ENCODE measurements around the gene PHF3.

The PHF3 gene

DNA sequence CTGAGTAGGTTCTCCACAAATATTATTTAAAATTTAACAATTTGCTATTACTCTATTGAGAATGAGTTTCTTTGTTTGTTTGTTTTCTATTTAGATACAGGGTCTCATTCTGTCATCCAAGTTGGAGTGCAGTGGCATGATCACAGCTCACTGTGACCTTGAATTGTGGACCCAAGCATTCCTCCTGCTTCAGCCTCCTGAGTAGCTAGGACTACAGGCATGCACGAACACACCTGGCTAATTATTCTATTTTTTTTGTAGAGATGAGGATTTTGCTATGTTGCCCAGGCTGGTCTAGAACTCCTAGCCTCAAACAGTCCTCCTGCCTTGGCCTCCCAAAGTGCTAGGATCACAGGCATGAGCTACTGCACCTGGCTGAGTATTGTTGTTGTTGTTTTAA is 122.2 kb downstream of the PHF3 start:
- DNase-seq (ENCODE audit: low read depth), result no peak
- TF ChIP-seq, protein P1, sequence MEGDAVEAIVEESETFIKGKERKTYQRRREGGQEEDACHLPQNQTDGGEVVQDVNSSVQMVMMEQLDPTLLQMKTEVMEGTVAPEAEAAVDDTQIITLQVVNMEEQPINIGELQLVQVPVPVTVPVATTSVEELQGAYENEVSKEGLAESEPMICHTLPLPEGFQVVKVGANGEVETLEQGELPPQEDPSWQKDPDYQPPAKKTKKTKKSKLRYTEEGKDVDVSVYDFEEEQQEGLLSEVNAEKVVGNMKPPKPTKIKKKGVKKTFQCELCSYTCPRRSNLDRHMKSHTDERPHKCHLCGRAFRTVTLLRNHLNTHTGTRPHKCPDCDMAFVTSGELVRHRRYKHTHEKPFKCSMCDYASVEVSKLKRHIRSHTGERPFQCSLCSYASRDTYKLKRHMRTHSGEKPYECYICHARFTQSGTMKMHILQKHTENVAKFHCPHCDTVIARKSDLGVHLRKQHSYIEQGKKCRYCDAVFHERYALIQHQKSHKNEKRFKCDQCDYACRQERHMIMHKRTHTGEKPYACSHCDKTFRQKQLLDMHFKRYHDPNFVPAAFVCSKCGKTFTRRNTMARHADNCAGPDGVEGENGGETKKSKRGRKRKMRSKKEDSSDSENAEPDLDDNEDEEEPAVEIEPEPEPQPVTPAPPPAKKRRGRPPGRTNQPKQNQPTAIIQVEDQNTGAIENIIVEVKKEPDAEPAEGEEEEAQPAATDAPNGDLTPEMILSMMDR (IDR thresholded peaks at IDR 0.05; ENCODE audit: insufficient read depth, low read depth, low read length, missing control alignments), result no peak

DNA sequence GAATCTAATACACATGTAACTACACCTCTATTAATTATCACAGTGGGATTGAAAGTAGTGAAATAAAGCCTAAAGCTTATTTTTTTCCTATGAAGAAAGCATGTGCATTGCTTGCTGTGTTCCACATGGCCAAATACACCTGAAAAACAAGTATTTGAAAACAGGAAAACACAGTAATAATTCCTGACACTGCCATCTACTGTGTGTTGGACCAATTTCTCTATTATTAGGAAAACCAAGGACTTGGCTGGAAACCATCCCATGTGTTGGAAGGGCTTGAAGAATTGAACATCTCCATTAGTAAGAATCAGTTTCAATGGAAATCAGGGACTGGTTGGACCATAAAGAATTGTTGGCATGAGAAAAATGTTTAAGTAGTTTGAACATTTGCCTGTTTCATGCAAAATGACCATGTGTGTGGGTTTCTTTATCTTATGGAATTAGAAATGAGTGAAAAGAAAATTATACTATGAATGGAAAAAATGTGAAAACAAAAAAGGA is 124.1 kb downstream of the PHF3 start:
- H3K4me3 ChIP-seq (ENCODE audit: low read depth, low read length), result no peak overlapping the region
- no peak for DNase-seq (ENCODE audit: low read depth)

More for the DNA sequence above, 122.2 kb downstream of the PHF3 start:
- no peak overlapping the region for H3K4me3 ChIP-seq (ENCODE audit: low read depth, low read length)

DNA sequence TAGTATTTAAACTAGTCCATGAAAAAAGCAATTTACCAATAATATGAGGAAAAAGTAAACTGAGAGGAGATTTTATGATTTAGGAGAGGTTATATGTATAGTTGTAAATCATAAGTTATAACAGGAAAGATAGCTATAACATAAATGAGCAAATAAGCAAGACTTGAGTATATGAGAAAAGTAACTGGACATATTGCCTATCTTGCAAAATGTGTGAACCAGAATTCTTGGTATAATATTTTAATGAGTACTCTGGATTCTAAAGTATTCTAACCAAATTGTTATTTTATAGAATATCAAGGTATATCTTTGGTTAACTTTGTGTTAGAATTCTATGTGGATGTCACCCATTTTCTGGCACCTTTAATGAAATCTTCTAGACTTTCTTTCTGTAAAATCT is 124.6 kb downstream of the PHF3 start:
- no peak overlapping the region for H3K4me3 ChIP-seq (ENCODE audit: low read depth, low read length)
- no peak for DNase-seq (ENCODE audit: low read depth)
- TF ChIP-seq, protein P1 (IDR thresholded peaks at IDR 0.05; ENCODE audit: insufficient read depth, low read depth, low read length, missing control alignments), result no peak

More for the DNA sequence above, 124.1 kb downstream of the PHF3 start:
- TF ChIP-seq, protein P1 (IDR thresholded peaks at IDR 0.05; ENCODE audit: insufficient read depth, low read depth, low read length, missing control alignments), result no peak

DNA sequence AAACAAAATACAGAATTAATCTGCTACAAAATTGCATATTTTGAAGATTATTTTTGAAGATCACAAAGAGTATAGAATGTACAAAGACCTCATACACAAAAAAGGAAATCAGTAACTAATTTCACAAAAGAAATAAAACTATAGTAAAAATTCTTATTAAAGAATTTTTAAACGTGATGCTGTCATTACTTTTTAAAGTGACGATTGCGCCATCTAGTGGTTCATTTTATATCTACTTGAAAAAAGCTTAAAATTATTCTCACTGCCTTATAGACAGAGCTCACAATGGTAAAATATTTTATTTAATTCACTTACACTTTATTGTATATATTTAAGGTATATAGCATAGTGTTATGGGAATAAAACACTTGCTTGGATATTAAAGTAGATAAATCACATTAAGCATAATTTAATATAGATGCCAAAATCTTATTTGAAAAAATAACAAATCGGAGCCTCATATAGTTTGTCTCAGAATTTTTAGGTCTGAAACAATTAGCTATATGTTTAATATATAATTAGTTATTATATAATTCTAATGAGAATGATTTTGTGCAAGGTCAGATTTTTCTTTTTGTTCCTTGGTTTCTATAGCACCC is 128.8 kb downstream of the PHF3 start:
- no peak overlapping the region for H3K4me3 ChIP-seq (ENCODE audit: low read depth, low read length)
- TF ChIP-seq, protein P1 (IDR thresholded peaks at IDR 0.05; ENCODE audit: insufficient read depth, low read depth, low read length, missing control alignments), result peak; percentile 16
- peak; percentile 63 for DNase-seq (ENCODE audit: low read depth)
